GM12865 (cell line): ENCODE data around the gene FOXN3.

Experiments
- DNase-seq: peaks from one replicate; pipeline ENCODE4 v3.0.0; 2010; ENCODE audit warnings: low read depth
- H3K4me3 ChIP-seq: 2 replicates; pipeline ENCODE4 v1.5.1; 2011; ENCODE audit warnings: mild to moderate bottlenecking, low read depth, low read length, control low read depth
- CTCF ChIP-seq: IDR thresholded peaks from 2 replicates; pipeline ENCODE4 v1.5.1; 2011; ENCODE audit warnings: low read length, control low read depth, low read depth, inconsistent platforms; ENCODE audit not compliant: insufficient read depth; ENCODE audit errors: missing control alignments

FOXN3 gene

GRCh38 chr14:89219051-89219450 is 198.0 kb downstream of the FOXN3 start:
- H3K4me3 ChIP-seq, result no peak overlapping the region
- no peak for TF ChIP-seq CTCF
- no peak for DNase-seq

- no peak overlapping the region for H3K4me3 ChIP-seq
- no peak for DNase-seq
- no peak for TF ChIP-seq CTCF
These were observed 199.1 kb downstream of the FOXN3 start for GRCh38 chr14:89217891-89218290.

GRCh38 chr14:89215531-89215930 is 201.5 kb downstream of the FOXN3 start:
- no peak for DNase-seq
- no peak overlapping the region for H3K4me3 ChIP-seq
- TF ChIP-seq CTCF, result no peak

DNA sequence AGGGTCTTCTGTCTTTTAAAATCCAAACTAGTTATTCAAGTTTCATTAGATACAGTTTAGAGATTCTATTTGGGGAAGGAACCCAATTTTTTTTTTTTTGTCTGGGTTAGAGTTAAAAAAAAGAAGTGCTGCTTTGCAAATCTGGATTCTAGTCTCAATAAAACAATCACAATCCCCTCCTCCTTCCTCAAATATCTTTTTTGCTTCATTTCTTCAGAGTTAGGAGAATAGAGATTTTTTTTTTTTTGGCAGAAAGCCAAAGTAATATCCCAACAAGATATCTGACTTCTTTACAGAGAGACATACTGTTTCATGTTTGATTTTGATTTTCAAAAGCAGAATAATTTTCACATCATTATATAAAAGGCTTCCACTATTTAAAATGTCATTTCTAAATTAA is 201.9 kb downstream of the FOXN3 start:
- TF ChIP-seq CTCF, result no peak
- no peak for DNase-seq
- no peak overlapping the region for H3K4me3 ChIP-seq

- no peak for DNase-seq
- H3K4me3 ChIP-seq, result no peak overlapping the region
These were observed 202.6 kb downstream of the FOXN3 start for GRCh38 chr14:89214221-89214965.

GRCh38 chr14:89212386-89213235 is 204.4 kb downstream of the FOXN3 start:
- no peak for TF ChIP-seq CTCF
- no peak for DNase-seq
- H3K4me3 ChIP-seq, result no peak overlapping the region

More at GRCh38 chr14:89214221-89214965, 202.6 kb downstream of the FOXN3 start:
- no peak for TF ChIP-seq CTCF

GRCh38 chr14:89209558-89209957 is 207.5 kb downstream of the FOXN3 start:
- H3K4me3 ChIP-seq, result no peak overlapping the region
- DNase-seq, result no peak
- TF ChIP-seq CTCF, result no peak
